Measurements from ENCODE around the gene PRG3. TPM values are rescaled to one million over a fixed set of nuclear protein-coding genes. Genes with fewer than 3 reads are reported as not detected.

Gene PRG3
- total and polyA plus RNA-seq, 2 of the 4 experiments (the other 2 are of a cell fraction), result not detected

DNA sequence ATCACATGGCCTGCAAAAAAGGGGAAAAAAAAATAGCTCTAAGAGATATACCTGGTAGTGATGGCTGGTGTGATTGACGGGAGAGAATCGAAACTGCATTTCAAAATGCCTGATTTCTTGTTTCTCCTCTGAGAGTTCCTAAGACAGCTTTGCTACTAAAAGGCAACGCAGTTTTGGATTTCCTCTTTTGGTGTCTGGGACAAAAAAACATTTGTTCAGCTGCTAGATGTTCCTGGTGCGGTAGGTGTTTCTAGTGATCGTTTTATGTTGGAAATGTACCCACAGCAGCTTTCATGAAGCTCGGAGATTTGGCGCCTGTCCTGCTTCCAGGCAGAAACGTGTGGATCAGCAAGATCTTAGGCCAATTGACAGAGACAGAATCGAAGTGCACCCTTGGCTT, 24.7 kb downstream of the PRG3 start:
- no peak overlapping the region for H3K4ac ChIP-seq (ENCODE audit: low read depth, low read length)
- no peak overlapping the region for H3K4me3 ChIP-seq (ENCODE audit: insufficient read depth, low read depth, low read length)
- H2BK15ac ChIP-seq (ENCODE audit: low read depth, low read length), result no peak overlapping the region
- no peak overlapping the region for H2BK20ac ChIP-seq (ENCODE audit: low read depth, low read length)
- 70% methylated on average over 4 of the region's 9 CpGs; no CpG with 5 or more reads in 1 of the 2 experiments for WGBS, 2 experiments (ENCODE audit: extremely low coverage in 2 of 2, insufficient read length in 1 of 2)
- H2BK5ac ChIP-seq (ENCODE audit: low read depth, low read length, poor library complexity, severe bottlenecking), result no peak overlapping the region
- DNase-seq (no peak), ATAC-seq (ENCODE audit: low read depth) (no peak)
- ChIA-PET POLR2A (ENCODE audit: unreplicated experiment) (no interaction called here), CTCF (no interaction called here)
- no peak overlapping the region for H4K91ac ChIP-seq (ENCODE audit: insufficient read depth, low read depth, low read length)
- in situ Hi-C loops (cut with MboI; ENCODE audit: low sequenced_read_pairs) (loop anchor here (25.0 kb wide), 1 partner anchor 519 kb away; no protein-coding TSS in a partner anchor), dilution Hi-C loops (cut with HindIII; ENCODE audit: low sequenced_read_pairs, unreplicated experiment) (no loop called here), intact Hi-C loops (cut with micrococcal nuclease) (no loop called here)
- H3K27me3 ChIP-seq (ENCODE audit: control insufficient read depth, insufficient read depth, low read length), result peaks cover 38% of the 10 kb centered on the region
- BruUV-seq (replicated peaks), result no TSS peak
- H4K20me1 ChIP-seq (ENCODE audit: insufficient read depth, low read length), result no peaks in the 10 kb centered on the region
- H2AK5ac ChIP-seq (ENCODE audit: low read depth, low read length), result no peak overlapping the region
- no peak overlapping the region for H4K8ac ChIP-seq (ENCODE audit: low read depth in 2 of 2, low read length in 2 of 2)
- TF ChIP-seq SMC3 (IDR thresholded peaks at IDR 0.05; ENCODE audit: low read depth, low read length), result no peak
- no peak for TF ChIP-seq POLR2A (IDR thresholded peaks at IDR 0.05; ENCODE audit: low read depth, low read length)
- no peaks in the 10 kb centered on the region for H3K36me3 ChIP-seq (ENCODE audit: control insufficient read depth, insufficient read depth, low read length)
- no peak overlapping the region for H2AFZ ChIP-seq (replicated peaks; ENCODE audit: low read length, poor library complexity)
- no peak overlapping the region for H3K18ac ChIP-seq (ENCODE audit: low read depth, low read length)
- no peak overlapping the region for H2BK120ac ChIP-seq (ENCODE audit: low read depth, low read length)
- H3K4me1 ChIP-seq (ENCODE audit: control insufficient read depth, insufficient read depth, low read length), result no peaks in the 10 kb centered on the region
- H2AK9ac ChIP-seq (replicated peaks; ENCODE audit: low read depth, low read length, poor library complexity), result no peak overlapping the region
- no peaks in the 10 kb centered on the region for H3K9me1 ChIP-seq (ENCODE audit: insufficient read depth, low read length)
- H3K14ac ChIP-seq (replicated peaks; ENCODE audit: low read depth, low read length), result no peak overlapping the region
- no peak overlapping the region for H3K56ac ChIP-seq (ENCODE audit: extremely low read depth, insufficient read depth, low read length)
- no peaks in the 10 kb centered on the region for H3K79me1 ChIP-seq (ENCODE audit: low read depth in 1 of 2, low read length in 2 of 2)
- H4K5ac ChIP-seq (ENCODE audit: low read depth, low read length), result no peak overlapping the region
- peaks cover 1% of the 10 kb centered on the region; the same call in 1 of the 2 replicates for H3K9me3 ChIP-seq (ENCODE audit: control insufficient read depth, insufficient read depth, low read length)
- no peak overlapping the region for H3K27ac ChIP-seq (ENCODE audit: insufficient read depth, low read length)
- H3K9ac ChIP-seq (ENCODE audit: low read depth, low read length), result no peak overlapping the region
- H3K23ac ChIP-seq (ENCODE audit: low read depth, low read length), result no peak overlapping the region
- H3K4me2 ChIP-seq (ENCODE audit: low read depth, low read length), result no peak overlapping the region

All from IMR-90 (cell line).